HG03025 (cell line): ENCODE measurements around the gene MPC2.
"Not testable (repeated sequence)": the region's sequence is repeated elsewhere in the genome, so short reads cannot be mapped to it uniquely, and the experiment has no call there.

ENCODE experiments used
- ATAC-seq: cut with Tn5 transposase; IDR thresholded peaks from one replicate; pipeline ENCODE4 v1.9.1; 2021; ENCODE audit warnings: mild to moderate bottlenecking, moderate library complexity; ENCODE audit not compliant: unreplicated experiment, low FRiP score

MPC2 gene

DNA sequence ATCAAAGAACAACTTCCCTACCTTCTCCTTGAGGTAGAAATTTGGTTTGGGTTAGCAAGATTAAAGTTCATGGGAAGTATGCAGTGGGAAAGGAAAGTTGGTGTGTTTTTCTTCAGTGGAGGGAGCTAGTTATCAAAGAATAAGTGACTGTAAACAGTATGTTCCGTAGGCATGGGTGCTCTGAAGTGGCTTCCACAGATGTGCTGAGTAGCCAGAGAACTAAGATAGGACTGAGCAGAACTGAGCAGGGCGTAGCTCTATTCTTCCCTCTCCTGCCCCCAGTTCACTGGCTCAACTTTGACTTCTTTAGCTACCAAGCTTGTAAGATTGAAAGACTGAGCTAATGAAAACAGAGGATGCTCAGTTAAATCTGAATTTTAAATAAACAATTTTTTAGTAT lies 26.3 kb downstream of the MPC2 start:
- no peak for ATAC-seq

DNA sequence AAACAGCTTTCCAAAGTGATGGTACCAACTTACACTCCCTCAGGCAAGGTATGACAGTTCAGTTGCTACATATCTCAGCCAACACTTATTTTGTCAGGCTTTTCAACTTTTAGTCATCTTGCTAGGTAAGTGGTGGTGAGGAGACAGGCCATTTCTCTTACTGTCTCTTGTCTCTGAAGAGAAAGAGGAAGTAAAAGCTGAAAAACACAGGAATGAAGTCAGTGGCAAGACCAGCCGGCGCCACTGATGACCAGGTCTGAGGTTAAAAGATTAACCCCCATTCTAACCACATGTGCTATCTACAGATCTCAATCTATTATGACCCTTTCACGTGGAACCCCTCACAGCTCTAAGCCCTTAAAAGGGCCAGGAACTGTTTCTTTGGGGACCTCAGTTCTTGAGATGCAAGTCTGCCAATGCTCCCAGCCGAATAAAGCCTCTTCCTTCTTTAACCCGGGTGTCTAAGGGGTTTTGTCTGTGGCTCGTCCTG lies 27.1 kb downstream of the MPC2 start:
- ATAC-seq = no peak

DNA sequence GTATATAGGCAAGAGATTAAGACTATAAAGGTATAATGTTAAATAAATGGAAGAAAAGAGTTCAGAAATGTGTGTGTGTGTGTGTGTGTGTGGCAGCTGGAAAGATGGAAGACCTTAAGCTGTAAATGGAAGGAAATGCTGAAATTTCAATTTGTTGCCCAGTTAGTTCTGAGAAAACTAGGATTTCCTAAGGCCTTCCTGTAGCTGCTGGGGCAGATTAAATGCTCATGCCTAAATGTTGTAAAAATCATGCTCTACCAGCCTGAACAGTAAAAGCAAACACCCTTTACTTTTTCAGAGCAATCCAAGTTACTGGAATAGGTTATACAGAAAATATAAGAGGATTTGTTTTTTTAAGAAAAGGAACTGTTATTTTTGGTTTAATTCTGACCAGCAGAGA lies 31.2 kb downstream of the MPC2 start:
- ATAC-seq = no peak

DNA sequence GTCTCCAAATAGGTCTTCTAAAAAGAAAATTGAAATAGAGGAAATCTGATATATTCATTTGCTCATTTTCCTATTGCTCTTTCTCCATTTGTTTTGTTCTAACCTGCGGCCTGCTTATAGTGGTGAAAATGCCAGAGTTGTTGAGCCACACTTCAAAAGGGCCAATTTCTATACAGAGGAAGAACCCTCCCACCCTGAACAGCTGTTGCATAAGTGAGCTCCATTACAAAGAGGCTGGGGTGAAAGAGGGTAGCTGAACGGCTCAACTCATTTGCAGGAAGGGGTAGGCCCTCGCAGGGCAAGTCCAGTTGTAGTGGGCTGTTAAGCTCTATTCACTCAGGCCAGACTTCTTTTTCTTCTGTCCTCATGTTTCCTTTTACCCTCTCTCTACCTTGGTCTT lies 31.7 kb downstream of the MPC2 start:
- no peak for ATAC-seq

DNA sequence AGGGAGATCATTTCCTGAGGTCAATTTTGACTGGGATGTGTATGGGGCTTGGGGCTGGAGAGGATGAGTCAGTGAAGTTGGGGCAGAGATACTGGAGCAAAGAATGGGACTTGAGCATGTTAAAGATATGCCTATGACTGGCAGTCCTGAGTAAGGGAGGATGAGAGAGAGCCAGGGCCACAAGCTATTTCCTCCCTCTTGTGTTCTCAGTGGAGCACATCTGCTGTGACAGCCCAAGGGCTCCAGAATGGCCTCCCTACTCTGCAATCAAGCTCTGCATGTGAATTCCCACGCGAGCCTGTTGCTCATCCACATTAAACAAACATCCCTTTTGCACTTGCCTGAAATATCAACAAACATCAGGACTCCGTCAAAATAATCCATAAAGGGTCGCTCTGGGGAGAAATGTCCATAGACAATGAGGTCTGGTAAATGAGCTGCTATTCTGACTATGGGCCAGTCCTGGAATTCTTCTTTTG lies 32.2 kb downstream of the MPC2 start:
- no peak for ATAC-seq

DNA sequence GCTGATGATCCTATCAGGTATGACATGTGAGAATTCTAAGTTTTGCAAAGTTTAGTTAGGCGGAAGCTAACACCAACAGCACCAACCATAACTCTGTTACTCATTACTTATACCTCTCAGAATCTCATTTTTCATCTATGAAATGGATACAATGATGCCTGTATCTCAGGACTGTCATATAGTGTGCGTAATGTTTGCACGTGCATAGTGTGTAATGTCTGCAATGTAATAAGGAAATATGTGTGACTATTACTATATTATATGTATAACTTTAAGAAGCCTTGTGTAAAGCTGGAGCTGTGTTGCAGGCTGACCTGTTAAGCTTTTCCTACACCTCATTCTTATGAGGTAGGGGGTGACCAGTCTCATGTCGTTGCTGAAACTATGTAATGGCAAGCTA lies 36.0 kb downstream of the MPC2 start:
- ATAC-seq = no peak

DNA sequence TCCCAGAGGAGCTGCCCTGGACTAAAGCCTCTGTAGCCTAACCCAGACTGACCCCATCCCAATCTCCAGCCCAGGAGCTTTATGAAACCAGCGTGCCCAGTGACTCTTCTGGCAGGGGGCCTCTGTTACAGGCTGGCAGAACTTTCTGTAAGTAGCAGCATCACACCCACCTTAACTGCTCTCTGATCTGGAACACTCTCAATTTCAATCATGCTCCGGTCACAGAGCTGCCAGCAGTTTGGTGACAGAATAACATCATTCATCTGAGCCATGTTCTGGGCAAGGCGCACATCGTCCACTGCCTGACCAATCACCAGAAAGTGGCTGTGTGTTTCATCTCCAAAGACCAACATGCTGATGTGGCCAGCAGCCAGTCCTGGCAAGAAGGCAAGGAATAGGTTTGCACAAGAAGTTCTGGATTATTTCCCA lies 37.6 kb downstream of the MPC2 start:
- no peak for ATAC-seq

DNA sequence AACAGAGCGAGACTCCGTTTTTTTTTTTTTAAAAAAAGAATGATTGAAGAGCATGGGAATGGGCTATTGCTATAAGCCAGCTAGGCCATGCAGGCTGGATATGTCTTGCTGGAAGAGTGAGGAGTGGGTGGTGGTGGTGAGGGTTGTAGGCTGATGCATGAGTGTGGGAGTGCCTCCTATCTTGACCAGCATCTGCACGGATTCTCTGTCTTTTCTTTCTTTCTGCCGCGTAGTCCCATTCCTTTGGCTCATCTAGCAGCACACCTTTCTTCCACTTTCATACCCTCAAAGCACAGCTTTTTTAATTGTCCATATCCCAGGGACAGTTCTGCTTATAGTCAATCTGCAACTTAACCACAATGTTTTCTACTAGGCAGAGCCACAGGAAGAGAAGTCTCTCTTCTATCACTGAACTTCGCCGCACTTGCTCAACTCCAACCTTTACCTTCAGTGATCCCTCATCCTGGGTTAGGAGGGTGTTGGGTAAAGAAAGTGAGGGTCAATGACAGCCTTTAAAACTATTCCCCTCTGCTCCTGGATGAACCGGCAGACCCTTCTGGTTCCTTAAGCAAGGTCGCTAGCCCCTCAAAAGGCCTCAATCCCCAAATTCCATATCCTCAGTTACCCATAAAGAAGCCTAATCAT lies 38.2 kb downstream of the MPC2 start:
- ATAC-seq = no peak

DNA sequence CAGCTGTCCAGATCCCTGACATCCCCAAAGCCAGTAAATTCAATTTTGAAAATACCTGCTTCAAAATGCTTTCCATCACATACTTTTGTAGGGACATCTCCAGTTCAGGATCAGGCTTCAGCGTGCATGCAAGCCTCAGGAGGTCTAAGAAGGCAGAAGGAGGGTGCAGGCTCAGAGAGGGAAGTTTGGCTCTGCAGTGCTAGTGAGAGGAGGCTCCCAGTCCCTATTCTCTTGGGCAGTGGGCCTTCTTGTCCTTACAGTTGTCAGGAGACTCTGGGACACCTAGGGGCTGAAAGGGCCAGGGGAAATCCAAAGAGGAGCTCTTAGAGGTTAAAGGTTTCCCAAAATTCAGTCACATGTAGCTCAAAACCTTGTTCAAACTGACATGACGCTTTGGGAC lies 43.1 kb downstream of the MPC2 start:
- ATAC-seq = no peak

DNA sequence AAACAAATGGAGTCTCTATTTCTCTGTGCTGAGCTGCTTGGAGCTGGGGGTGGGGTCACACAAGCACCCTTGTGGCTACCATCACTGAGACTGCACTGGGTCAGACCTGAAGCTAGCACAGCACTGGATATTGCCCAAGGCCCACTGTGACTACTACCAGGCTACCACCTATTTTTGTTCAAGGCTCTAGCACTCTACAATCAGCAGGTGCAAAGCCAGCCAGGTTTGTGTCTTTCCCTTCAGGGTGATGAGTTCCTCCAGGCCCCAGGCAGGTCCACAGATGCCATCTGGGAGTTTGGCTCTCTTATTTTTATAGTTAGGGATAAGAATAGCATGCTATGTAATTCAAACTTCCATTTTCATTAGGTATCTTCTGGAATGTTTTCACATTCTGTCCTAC lies 46.5 kb downstream of the MPC2 start:
- no peak for ATAC-seq

DNA sequence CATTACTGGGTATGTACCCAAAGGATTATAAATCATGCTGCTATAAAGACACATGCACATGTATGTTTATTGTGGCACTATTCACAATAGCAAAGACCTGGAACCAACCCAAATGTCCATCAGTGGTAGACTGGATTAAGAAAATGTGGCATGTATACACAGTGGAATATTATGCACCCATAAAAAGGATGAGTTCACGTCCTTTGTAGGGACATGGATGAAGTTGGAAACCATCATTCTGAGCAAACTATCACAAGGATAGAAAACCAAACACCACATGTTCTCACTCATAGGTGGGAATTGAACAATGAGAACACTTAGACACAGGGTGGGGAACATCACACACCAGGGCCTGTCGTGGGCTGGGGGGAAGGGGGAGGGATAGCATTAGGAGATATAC lies 49.7 kb downstream of the MPC2 start:
- ATAC-seq = not testable (repeated sequence)

DNA sequence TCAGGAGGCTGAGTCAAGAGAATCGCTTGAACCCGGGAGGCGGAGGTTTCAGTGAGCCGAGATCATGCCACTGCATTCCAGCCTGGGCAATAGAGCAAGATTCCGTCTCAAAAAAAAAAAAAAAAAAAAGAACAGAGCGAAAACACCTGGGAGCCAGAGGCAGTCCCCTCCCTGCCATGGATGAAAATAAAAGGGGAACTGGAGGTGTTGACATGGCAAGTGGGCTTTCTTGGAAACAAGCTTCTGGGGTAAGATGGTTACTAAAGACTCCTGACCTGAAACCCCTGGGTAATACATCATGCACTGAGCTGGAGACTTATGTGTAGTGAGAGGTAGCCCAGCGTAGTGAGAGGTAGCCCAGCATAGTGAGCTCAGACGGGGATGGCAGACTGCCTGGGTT lies 54.5 kb downstream of the MPC2 start:
- no peak for ATAC-seq

DNA sequence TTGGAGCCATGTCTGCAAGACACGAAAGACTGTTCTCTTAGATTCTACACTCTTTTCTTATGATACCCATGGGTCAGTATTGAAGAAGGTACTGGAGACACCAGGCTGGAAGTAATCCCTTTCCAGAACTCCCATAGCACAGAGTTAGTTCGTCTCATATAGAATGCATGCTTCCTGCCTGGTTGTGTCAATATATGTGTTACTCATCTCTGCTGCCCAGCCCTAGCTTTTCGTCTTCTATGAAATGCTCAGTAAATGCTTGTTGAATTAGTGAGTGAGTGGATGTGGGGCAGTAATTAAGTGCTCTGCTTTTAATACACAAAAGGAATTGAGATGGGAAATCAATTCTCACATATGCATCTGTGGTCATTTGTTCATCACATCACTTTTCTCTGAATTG lies 55.1 kb downstream of the MPC2 start:
- no peak for ATAC-seq

DNA sequence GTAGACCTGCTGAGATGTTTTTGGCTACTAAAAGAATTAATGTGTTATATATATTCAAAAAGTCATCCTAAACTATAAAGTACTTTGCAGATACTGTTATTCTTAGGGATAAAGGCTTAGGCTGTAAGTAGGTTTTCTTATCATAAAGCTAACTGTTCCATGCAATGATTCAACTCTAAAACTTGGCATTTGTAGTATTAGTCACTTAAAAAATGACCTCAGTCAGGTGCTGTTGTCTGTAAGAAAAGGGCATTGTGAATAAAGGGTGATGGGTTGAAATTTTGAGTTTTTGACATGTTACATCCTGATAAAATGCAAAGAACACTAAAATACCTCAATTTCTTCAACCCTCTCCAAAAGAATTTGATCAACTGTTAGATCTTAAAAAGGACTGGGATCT lies 55.8 kb downstream of the MPC2 start:
- ATAC-seq = no peak

DNA sequence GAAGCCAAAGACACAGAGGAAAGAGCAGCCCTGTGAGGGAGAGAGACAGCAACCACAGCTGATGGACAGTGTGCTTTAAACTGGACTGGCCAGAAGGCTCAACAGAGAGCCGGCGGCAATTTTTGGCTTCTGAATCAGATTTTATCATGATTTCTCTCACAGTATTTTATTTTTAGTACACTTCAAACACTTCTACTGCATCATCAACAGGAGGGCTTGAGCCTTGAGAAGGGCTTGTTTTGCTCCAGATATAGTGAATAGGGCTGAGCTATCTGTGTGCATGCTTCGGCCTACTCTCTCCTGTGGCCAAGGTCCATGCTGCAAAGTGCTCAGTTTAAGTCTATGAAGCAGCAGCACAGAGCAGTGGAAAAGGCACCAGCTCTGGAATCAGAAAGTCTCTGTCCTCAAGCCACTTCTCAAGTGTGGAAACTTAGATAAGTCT lies 56.3 kb downstream of the MPC2 start:
- no peak for ATAC-seq

DNA sequence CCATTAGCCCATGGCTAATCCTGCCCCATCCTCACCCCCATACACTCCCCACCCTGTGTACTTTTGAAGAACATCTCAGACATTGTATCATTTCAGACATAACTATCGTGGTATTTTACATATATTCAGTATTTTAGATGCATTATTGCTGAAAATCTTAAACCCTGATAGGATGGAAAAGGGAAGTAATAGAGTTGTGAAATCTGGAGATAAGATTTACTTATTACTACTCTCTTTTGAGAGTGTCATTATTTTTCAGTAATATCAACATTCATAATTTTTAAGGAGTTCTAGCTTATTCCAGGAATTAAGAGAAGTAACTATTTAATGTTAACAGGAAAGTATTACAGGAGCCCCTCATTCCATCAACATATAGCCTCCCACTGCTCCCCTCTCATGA lies 57.4 kb downstream of the MPC2 start:
- no peak for ATAC-seq

DNA sequence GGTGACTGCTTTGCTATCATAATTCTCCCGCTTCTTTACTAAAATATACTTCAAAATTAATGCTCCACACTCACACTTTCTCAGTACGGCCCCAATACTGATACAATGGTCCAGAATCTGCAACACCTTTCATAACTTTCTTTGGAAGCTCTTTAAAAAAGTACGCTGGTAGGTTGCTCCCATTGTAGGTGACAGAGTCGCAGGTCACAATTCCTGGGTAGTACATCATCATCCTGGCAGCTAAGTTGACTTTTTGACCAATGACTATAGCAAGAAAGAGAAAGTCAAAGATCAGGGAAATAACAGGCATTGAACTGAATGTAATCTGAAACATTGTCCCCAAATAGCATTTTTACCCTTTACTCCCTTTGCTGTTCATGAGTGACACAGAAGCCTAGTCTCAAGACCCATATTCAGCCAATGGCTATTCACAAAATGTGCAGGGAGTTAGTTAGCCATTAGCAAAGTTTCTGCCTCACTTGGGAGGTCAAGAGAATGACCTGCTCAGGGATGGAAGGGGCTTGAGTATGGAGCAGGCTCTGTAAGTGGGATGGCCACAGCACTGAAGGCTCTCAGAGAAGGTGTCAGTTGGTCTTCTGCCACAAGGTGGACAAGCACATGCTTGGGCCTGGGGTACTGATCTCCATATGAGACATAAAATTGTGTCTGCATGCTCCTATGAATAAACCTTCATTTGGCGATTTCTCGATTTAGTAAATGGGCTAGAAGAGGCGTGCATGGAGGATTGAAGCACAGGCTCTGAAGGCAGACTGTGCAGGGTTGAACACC lies 58.3 kb downstream of the MPC2 start:
- no peak for ATAC-seq

DNA sequence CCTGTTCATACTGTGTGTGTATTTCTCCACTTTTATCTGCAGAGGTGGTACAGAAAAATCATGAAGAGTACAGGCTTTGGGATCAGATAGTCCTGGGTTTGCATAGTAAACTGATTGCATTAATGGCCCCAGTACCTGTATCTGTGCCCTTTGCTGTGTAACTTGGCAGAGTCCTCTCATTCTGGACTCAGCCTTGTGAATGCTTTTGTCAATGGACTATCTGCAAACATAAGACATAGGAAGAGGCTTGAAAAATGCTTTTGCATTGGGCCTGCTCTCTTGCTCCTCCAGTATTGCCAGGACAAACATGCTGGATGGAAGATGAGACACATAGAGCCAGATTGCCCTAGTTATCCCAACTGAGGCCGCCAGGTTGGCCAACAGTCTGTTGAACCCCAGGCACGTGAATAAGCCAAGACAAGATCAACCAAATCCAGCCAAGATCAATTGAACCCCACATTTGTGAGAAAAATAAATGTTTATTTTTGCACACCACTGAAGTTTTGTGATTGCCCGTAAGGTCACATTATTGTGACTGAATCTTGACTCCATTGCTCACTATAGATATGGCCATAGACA lies 60.2 kb downstream of the MPC2 start:
- no peak for ATAC-seq

DNA sequence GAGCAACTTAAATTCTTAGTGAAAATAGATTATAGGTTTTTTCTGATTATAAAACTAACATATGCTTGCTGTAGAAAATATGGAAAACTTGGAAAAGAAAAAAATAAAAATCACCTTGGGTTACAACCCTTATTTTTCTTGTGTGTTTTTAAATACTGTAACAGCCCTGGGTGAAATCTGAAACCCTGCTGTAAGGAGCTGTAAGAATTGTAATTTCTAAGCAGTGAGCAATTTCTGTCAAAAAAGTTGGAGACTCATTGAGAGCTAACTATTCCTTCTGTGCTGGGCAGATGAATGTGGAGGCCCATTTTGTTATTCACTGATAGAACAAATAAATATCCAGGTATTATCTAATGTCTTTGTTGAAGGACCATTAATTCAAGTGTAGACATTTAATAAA lies 65.5 kb downstream of the MPC2 start:
- ATAC-seq = no peak

DNA sequence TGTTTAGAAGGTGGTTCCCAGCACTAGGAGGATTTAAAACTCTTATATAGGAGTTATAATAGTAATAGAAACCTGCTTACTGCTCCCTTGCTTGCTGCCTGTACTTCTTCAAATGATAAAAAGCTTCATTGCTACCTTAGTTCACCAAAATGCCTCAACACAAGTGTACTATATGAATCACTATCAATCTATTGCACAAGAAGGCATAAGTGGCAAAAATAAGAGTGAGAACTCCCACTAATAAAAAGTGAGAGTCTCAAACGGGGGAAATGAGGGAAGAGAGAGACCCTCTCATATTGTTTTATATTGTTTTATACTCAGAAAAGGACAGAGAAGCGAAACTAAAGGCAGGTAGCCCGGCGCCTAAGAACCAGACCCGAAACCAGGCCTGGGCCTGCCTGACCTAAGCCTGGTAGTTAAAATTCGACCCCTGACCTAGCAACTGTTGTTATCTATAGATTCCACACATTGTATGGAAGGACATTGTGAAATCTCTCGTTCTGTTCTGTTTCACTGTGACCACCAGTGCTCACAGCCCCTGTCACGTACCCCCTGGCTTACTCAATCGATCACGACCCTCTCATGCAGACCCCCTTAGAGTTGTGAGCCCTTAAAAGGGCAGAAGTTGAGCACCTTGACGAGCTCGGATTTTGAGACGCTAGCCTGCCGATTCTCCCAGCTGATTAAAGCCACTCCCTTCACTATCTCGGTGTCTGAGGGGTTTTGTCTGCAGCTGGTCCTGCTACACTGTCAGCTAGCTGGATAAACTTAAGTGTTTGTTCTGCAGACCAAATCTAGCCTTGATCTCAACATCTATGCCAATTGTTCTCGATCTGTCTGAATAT lies 67.5 kb downstream of the MPC2 start:
- ATAC-seq = not testable (repeated sequence)
